Ishikawa (cell line): ENCODE results near the gene BNIP5.

Experiments
- CEBPB ChIP-seq: IDR thresholded peaks from 2 replicates; pipeline ENCODE4 v1.6.1; 2012
- CREB1 ChIP-seq: IDR thresholded peaks from 2 replicates; pipeline ENCODE4 v1.6.1; 2012; ENCODE audit warnings: low read depth
- EGR1 ChIP-seq: IDR thresholded peaks from 2 replicates; pipeline ENCODE4 v1.6.1; 2012
- EP300 ChIP-seq: IDR thresholded peaks from 2 replicates; pipeline ENCODE4 v1.6.1; 2012; ENCODE audit warnings: borderline replicate concordance
- FOXM1 ChIP-seq: IDR thresholded peaks from 2 replicates; pipeline ENCODE4 v1.6.1; 2012; ENCODE audit warnings: low read depth, borderline replicate concordance
- MAX ChIP-seq: IDR thresholded peaks from 2 replicates; pipeline ENCODE4 v1.6.1; 2012
- NFIC ChIP-seq: IDR thresholded peaks from 2 replicates; pipeline ENCODE4 v1.6.1; 2012
- RAD21 ChIP-seq: IDR thresholded peaks from 2 replicates; pipeline ENCODE4 v1.6.1; 2012; ENCODE audit warnings: low read depth
- REST ChIP-seq: IDR thresholded peaks from 2 replicates; pipeline ENCODE4 v1.6.1; 2012; ENCODE audit warnings: low read depth, mild to moderate bottlenecking
- TAF1 ChIP-seq: IDR thresholded peaks from 2 replicates; pipeline ENCODE4 v1.6.1; 2012; ENCODE audit warnings: low read depth, mild to moderate bottlenecking
- TCF12 ChIP-seq: IDR thresholded peaks from 2 replicates; pipeline ENCODE4 v1.6.1; 2012; ENCODE audit warnings: low read depth
- TEAD4 ChIP-seq: IDR thresholded peaks from 2 replicates; pipeline ENCODE4 v1.6.1; 2012
- USF1 ChIP-seq: IDR thresholded peaks from 2 replicates; pipeline ENCODE4 v1.6.1; 2012
- YY1 ChIP-seq: IDR thresholded peaks from 2 replicates; pipeline ENCODE4 v1.6.1; 2012; ENCODE audit warnings: low read depth
- ZBTB7A ChIP-seq: IDR thresholded peaks from 2 replicates; pipeline ENCODE4 v1.6.1; 2012; ENCODE audit warnings: low read depth

Gene BNIP5

GRCh38 chr6:36269834-36270705 is 66.6 kb downstream of the BNIP5 start, which contains the start of gene PNPLA1:
PNPLA1 (plus strand) TSS chr6:36270060; CDS start chr6:36270460, 400 bp downstream.
- TF ChIP-seq RAD21, result no peak
- no peak for TF ChIP-seq REST
- TF ChIP-seq TCF12, result no peak
- no peak for TF ChIP-seq YY1
- no peak for TF ChIP-seq USF1

GRCh38 chr6:36268478-36269275 is 68.0 kb downstream of the BNIP5 start:
- no peak for TF ChIP-seq NFIC
- no peak for TF ChIP-seq MAX
- no peak for TF ChIP-seq TEAD4
- TF ChIP-seq EGR1, result no peak
- no peak for TF ChIP-seq CREB1
- no peak for TF ChIP-seq TCF12
- TF ChIP-seq YY1, result no peak

- TF ChIP-seq ZBTB7A (no peak), TAF1 (no peak), MAX (no peak), EGR1 (no peak), TEAD4 (no peak), EP300 (no peak), YY1 (no peak), USF1 (no peak), TCF12 (no peak)
Observed at GRCh38 chr6:36267731-36268477, 68.8 kb downstream of the BNIP5 start.

GRCh38 chr6:36266913-36267644 is 69.6 kb downstream of the BNIP5 start:
- TF ChIP-seq MAX (no peak), TAF1 (no peak), EGR1 (no peak), RAD21 (no peak), NFIC (no peak), CREB1 (no peak), TCF12 (no peak), USF1 (no peak), EP300 (no peak), FOXM1 (no peak), ZBTB7A (no peak), YY1 (no peak), CEBPB (no peak), REST (no peak), TEAD4 (no peak)
